Measurements from ENCODE around the gene USP22. TPM values are rescaled to one million over a fixed set of nuclear protein-coding genes. Genes with fewer than 3 reads are reported as not detected.

USP22 gene
- total RNA-seq (178 and 235 TPM in 2 replicates), polyA plus RNA-seq (235 and 314 TPM in 2 replicates), polyA minus RNA-seq (ENCODE audit: low replicate concordance) (1,152 and 1,309 TPM in 2 replicates)
- polyA plus RNA-seq (2012): 106 and 125 TPM in 2 replicates

DNA sequence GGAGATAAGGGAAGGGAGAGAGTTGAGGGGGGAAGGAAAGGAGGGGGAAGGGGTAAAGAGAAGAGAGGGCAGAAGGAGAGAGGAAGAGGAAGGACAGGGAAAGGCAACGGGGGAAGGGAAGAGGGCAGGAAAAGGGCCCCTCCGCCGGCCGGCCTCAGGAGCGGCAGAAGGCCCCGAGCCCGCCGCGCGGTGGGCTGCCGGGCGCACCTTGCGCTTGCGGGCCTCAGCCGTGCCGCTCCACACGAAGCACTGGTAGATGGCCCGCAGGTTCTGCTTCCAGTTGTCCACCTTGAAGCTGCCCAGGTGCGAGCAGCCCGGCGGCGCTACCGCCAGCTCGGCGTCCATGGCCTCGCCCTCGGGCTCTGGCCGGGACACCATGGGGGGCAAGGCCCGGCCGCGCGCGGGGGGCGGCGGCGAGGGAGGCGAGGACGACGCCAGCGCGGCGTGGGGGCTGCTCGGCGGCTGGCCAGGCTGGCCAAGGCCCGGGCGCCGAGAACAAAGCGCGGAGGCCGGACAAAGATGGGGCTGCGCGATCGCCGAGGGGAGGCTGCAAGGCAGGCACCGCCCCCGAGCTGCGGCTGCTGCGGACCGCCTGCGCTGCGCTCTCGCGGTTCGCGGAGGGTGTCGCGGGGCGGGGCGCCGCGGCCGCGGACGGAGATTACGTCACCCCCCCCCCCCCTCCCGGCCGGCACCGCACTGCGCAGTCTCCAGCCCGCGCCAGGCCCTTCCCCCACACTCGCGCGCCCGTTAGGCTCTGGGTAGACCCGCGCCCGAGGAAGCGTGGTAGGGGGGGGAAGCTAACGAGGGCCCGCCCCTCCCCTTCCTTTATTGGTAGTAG lies at the start of gene USP22:
Gene USP22 (minus strand): TSS at position 554 of the 838 bp plus-strand sequence. CDS start 176 bp downstream, at position 378.
- H3K27ac ChIP-seq (ENCODE audit: insufficient read depth, low read length): peak within 1 kb of the TSS; percentile 98
- peak within 1 kb of the TSS; percentile 81 for H3K4me2 ChIP-seq (ENCODE audit: extremely low read depth, insufficient read depth, low read length)
- H3K4me1 ChIP-seq (ENCODE audit: control insufficient read depth, extremely low read depth, insufficient read depth, low read length): peaks cover 4% of the 10 kb centered on the region
- peaks cover 4% of the 10 kb centered on the region for H4K20me1 ChIP-seq (ENCODE audit: control insufficient read depth, extremely low read depth, insufficient read depth, low read length)
- H3K27me3 ChIP-seq (ENCODE audit: control insufficient read depth, insufficient read depth, low read length): no peaks in the 10 kb centered on the region
- TF ChIP-seq, protein P1, sequence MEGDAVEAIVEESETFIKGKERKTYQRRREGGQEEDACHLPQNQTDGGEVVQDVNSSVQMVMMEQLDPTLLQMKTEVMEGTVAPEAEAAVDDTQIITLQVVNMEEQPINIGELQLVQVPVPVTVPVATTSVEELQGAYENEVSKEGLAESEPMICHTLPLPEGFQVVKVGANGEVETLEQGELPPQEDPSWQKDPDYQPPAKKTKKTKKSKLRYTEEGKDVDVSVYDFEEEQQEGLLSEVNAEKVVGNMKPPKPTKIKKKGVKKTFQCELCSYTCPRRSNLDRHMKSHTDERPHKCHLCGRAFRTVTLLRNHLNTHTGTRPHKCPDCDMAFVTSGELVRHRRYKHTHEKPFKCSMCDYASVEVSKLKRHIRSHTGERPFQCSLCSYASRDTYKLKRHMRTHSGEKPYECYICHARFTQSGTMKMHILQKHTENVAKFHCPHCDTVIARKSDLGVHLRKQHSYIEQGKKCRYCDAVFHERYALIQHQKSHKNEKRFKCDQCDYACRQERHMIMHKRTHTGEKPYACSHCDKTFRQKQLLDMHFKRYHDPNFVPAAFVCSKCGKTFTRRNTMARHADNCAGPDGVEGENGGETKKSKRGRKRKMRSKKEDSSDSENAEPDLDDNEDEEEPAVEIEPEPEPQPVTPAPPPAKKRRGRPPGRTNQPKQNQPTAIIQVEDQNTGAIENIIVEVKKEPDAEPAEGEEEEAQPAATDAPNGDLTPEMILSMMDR (conservative IDR thresholded peaks at IDR 0.05 in 1 of 2, IDR thresholded peaks at IDR 0.05 in 1 of 2; ENCODE audit: low read depth in 1 of 2, low read length in 2 of 2): no peak
- TF ChIP-seq EZH2 (IDR thresholded peaks at IDR 0.05; ENCODE audit: low read length, missing control alignments): no peak
- H3K4me3 ChIP-seq (replicated peaks in 1 of 4; ENCODE audit: control extremely low read depth in 1 of 4, insufficient read depth in 1 of 4, low read depth in 3 of 4, low read length in 4 of 4): peak within 1 kb of the TSS; percentile 75 to 88 (median 84)
- peaks cover 49% of the 10 kb centered on the region for H3K79me2 ChIP-seq (ENCODE audit: control insufficient read depth, insufficient read depth, low read length)
- H3K9ac ChIP-seq (ENCODE audit: insufficient read depth, low read length): peak within 1 kb of the TSS; percentile 100
- DNase-seq (ENCODE audit: low read depth in 2 of 2): no peak
- H2AFZ ChIP-seq (ENCODE audit: low read length): peak within 1 kb of the TSS; percentile 66
- no peaks in the 10 kb centered on the region for H3K9me3 ChIP-seq (ENCODE audit: control insufficient read depth, insufficient read depth, low read depth, low read length)
- no peaks in the 10 kb centered on the region for H3K36me3 ChIP-seq (ENCODE audit: control insufficient read depth, insufficient read depth, low read length)

DNA sequence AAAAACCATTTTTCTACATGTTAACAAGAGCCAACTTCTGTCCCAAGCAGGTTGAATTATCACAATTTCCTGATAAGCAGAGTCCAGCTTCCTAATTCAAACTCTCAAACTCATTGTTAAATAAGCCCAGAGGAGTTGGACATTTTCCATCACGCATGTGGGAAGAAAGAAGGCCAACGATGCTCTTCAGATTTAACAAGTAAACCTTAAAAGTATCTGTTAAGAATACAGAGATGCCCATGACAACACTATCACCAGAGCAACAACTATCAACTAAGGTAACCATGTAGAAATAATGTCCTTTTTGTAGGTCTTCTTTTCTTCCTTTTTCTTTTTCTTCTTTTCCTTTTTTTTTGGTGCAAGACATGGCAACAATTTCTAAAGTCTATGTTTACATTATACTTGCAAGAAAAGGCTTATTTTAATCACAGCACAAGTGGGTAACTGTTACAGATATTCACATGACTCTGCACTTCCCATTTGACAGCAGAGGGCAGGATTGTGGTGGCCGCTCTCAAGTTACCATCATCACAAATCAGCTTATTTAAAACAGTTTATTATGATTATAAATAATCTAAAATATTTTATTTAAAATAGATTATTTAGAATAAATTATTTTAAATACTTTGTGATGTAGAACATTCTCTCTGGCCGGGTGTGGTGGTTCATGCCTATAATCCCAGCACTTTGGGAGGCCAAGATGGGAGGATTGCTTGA lies 48.2 kb upstream of the USP22 start:
- Histone ChIP-seq H3K27ac (ENCODE audit: insufficient read depth, low read length) (no peak overlapping the region), H3K9me3 (ENCODE audit: control insufficient read depth, insufficient read depth, low read depth, low read length) (no peaks in the 10 kb centered on the region), H3K9ac (ENCODE audit: insufficient read depth, low read length) (no peak overlapping the region), H4K20me1 (ENCODE audit: control insufficient read depth, extremely low read depth, insufficient read depth, low read length) (no peaks in the 10 kb centered on the region), H3K79me2 (ENCODE audit: control insufficient read depth, insufficient read depth, low read length) (no peaks in the 10 kb centered on the region), H3K27me3 (ENCODE audit: control insufficient read depth, insufficient read depth, low read length) (no peaks in the 10 kb centered on the region), H3K36me3 (ENCODE audit: control insufficient read depth, insufficient read depth, low read length) (no peaks in the 10 kb centered on the region), H3K4me2 (ENCODE audit: extremely low read depth, insufficient read depth, low read length) (no peak overlapping the region), H3K4me1 (ENCODE audit: control insufficient read depth, extremely low read depth, insufficient read depth, low read length) (no peaks in the 10 kb centered on the region), H2AFZ (ENCODE audit: low read length) (no peak overlapping the region), H3K4me3 (replicated peaks in 1 of 4; ENCODE audit: control extremely low read depth in 1 of 4, insufficient read depth in 1 of 4, low read depth in 3 of 4, low read length in 4 of 4) (no peak overlapping the region)
- TF ChIP-seq, protein P1 (conservative IDR thresholded peaks at IDR 0.05 in 1 of 2, IDR thresholded peaks at IDR 0.05 in 1 of 2; ENCODE audit: low read depth in 1 of 2, low read length in 2 of 2): peak in 1 of 2 donors; percentile 8
- no peak for TF ChIP-seq EZH2 (IDR thresholded peaks at IDR 0.05; ENCODE audit: low read length, missing control alignments)
- peak in 1 of 2 donors; percentile 19 for DNase-seq (ENCODE audit: low read depth in 2 of 2)
